SU-DHL-6 (cell line): ENCODE results near the gene COPS8.

Experiments used
- H2AFZ ChIP-seq: fragments of 200-600 bp; sonication (generic); 2 replicates; pipeline ENCODE4 v1.6.1; 2014; ENCODE audit warnings: low read depth, mild to moderate bottlenecking, moderate library complexity, mixed read lengths, antibody characterized with exemption, low read length; ENCODE audit not compliant: severe bottlenecking
- H3F3A ChIP-seq: fragments of 200-600 bp; shearing (Covaris generic); 2 replicates; pipeline ENCODE4 v1.6.0; 2016; ENCODE audit warnings: antibody characterized with exemption, mild to moderate bottlenecking; ENCODE audit not compliant: insufficient read depth
- H3K27ac ChIP-seq: fragments of 200-600 bp; sonication (generic); 2 replicates; pipeline ENCODE4 v1.5.1; 2016; ENCODE audit warnings: low read depth, mild to moderate bottlenecking, low read length, moderate library complexity, mixed read lengths
- H3K27me3 ChIP-seq: fragments of 200-600 bp; sonication (generic), shearing (Covaris generic); 2 replicates; pipeline ENCODE4 v1.6.0; 2014; ENCODE audit warnings: mild to moderate bottlenecking, low read length
- H3K36me3 ChIP-seq: fragments of 200-600 bp; sonication (generic); 2 replicates; pipeline ENCODE4 v1.6.1; 2014; ENCODE audit warnings: mild to moderate bottlenecking, low read length, mixed read lengths
- H3K4me2 ChIP-seq: fragments of 300-600, 200-600 bp; shearing (Covaris generic), sonication (generic); 2 replicates; pipeline ENCODE4 v1.6.0; 2014; ENCODE audit warnings: low read length, low read depth, mild to moderate bottlenecking; ENCODE audit not compliant: poor library complexity, severe bottlenecking
- H3K4me3 ChIP-seq: fragments of 200-600 bp; sonication (generic); 2 replicates; pipeline ENCODE4 v1.5.1; 2014; ENCODE audit warnings: antibody characterized with exemption, low read length, mild to moderate bottlenecking, mixed read lengths; ENCODE audit not compliant: insufficient read depth, poor library complexity, severe bottlenecking
- H3K79me2 ChIP-seq: fragments of 200-600 bp; sonication (generic); 2 replicates; pipeline ENCODE4 v1.6.1; 2014; ENCODE audit warnings: mild to moderate bottlenecking, low read length, moderate library complexity; ENCODE audit not compliant: insufficient read depth
- H3K9ac ChIP-seq: fragments of 200-600 bp; sonication (generic); 2 replicates; pipeline ENCODE4 v1.7.0; 2014; ENCODE audit warnings: mild to moderate bottlenecking, low read length
- H3K9me2 ChIP-seq: fragments of 200-600 bp; sonication (generic); replicated peaks from 2 replicates; pipeline ENCODE4 v1.6.1; 2014; ENCODE audit warnings: low read length; ENCODE audit not compliant: insufficient read depth
- H3K9me3 ChIP-seq: fragments of 200-600 bp; sonication (generic); 2 replicates; pipeline ENCODE4 v1.6.1; 2014; ENCODE audit warnings: low read length, mixed read lengths; ENCODE audit not compliant: insufficient read depth
- H4K20me1 ChIP-seq: fragments of 200-600 bp; sonication (generic); 2 replicates; pipeline ENCODE4 v1.6.1; 2014; ENCODE audit warnings: low read depth, mild to moderate bottlenecking, antibody characterized with exemption, low read length, moderate library complexity, mixed read lengths
- EZH2phosphoT487 ChIP-seq: fragments of 200-600 bp; sonication (generic), shearing (Covaris generic); conservative IDR thresholded peaks from 2 replicates; pipeline ENCODE4 v1.6.1; 2018; ENCODE audit warnings: mild to moderate bottlenecking, antibody characterized with exemption, low read length, moderate library complexity, mixed read lengths
- TF ChIP-seq, protein P1 (sequence below): fragments of 200-600 bp; sonication (generic); IDR thresholded peaks from one replicate; pipeline ENCODE4 v1.5.1; 2017; ENCODE audit warnings: antibody characterized with exemption, mild to moderate bottlenecking, low read length, moderate library complexity; ENCODE audit not compliant: insufficient read depth, poor library complexity, severe bottlenecking

Gene COPS8

DNA sequence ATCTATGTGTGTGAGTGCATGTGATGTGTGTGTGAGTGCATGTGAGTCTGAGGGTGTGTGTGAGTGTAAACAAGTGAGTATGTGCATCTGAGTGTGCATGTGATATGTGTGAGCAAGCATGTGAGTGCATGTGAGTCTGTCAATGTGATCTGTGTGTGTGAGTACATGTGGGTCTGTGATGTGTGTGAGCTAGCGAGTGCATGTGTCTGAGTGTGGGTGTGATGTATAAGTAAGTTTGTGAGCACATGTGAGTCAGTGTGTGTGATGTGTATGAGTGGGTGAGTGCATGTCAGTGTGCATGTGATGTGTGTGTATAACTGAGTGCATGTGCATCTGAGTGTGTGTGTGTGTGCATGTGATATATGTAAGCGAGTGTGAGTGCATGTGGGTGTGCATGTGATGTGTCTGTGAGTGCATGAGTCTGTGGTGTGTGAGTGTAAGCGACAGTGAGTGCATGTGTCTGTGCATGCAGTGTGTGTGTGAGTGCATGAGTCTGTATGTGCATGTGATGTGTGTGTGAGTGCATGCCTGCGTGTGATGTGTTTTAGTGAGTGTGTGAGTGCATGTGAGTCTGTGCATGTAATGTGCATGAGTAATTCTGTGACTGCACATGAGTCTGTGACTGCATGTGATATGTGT is 44.1 kb downstream of the COPS8 start:
- H4K20me1 ChIP-seq: no peaks in the 10 kb centered on the region
- H3F3A ChIP-seq: no peaks in the 10 kb centered on the region
- no peak overlapping the region for H2AFZ ChIP-seq
- H3K4me3 ChIP-seq: no peak overlapping the region
- H3K4me2 ChIP-seq: no peak overlapping the region
- no peaks in the 10 kb centered on the region for H3K36me3 ChIP-seq
- H3K9me2 ChIP-seq: no peaks in the 10 kb centered on the region
- peaks cover 8% of the 10 kb centered on the region; the same call in 1 of the 2 replicates for H3K9me3 ChIP-seq
- no peaks in the 10 kb centered on the region for H3K79me2 ChIP-seq
- TF ChIP-seq, protein P1, sequence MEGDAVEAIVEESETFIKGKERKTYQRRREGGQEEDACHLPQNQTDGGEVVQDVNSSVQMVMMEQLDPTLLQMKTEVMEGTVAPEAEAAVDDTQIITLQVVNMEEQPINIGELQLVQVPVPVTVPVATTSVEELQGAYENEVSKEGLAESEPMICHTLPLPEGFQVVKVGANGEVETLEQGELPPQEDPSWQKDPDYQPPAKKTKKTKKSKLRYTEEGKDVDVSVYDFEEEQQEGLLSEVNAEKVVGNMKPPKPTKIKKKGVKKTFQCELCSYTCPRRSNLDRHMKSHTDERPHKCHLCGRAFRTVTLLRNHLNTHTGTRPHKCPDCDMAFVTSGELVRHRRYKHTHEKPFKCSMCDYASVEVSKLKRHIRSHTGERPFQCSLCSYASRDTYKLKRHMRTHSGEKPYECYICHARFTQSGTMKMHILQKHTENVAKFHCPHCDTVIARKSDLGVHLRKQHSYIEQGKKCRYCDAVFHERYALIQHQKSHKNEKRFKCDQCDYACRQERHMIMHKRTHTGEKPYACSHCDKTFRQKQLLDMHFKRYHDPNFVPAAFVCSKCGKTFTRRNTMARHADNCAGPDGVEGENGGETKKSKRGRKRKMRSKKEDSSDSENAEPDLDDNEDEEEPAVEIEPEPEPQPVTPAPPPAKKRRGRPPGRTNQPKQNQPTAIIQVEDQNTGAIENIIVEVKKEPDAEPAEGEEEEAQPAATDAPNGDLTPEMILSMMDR: no peak
- TF ChIP-seq EZH2phosphoT487: no peak
- no peak overlapping the region for H3K27ac ChIP-seq
- no peaks in the 10 kb centered on the region for H3K27me3 ChIP-seq
- H3K9ac ChIP-seq: no peak overlapping the region

DNA sequence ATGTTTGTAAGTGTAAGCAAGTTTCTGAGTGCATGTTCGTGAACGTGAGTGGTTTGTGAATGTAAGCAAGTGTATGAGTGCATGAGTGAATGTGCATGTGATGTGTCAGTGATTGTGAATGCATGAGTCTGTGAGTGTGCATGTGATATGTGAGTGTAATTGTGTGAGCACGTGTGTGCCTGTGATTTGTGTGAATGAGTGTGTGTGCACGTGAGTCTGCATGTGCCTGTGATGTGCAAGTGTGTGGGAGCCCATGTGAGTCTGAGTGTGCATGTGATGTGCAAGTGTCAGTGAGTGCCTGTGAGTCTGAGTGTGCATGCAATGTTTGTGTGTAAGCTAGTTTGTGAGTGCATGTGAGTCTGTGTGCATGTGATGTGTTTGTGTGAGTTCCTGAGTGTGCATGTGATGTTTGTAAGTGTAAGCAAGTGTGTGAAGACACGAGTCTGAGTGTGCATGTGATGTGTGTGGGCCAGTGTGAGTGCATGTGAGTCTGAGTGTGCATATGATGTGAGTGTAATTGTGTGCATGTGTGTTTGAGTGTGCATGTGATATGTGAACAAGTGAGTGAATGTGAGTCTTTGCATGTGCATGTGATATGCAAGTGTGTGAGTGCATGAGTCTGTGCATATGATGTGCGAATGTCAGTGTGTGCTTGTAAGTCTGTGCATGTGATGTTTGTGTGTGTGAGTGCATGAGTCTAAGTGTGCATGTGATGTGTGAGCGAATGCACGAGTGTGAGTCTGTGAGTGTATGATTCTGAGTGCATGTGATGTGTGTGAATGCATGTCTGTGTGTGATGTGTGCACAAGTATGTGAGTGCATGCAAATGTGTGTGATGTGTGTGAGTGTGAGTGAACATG is 45.1 kb downstream of the COPS8 start:
- Histone ChIP-seq H3K9me2 (no peaks in the 10 kb centered on the region), H3K27ac (no peak overlapping the region), H3K79me2 (no peaks in the 10 kb centered on the region), H3K9me3 (peaks cover 8% of the 10 kb centered on the region; the same call in 1 of the 2 replicates), H3K9ac (no peak overlapping the region), H3F3A (no peaks in the 10 kb centered on the region), H4K20me1 (no peaks in the 10 kb centered on the region), H3K4me3 (no peak overlapping the region), H3K4me2 (no peak overlapping the region), H3K27me3 (no peaks in the 10 kb centered on the region), H3K36me3 (no peaks in the 10 kb centered on the region), H2AFZ (no peak overlapping the region)
- TF ChIP-seq, protein P1: no peak
- TF ChIP-seq EZH2phosphoT487: no peak

DNA sequence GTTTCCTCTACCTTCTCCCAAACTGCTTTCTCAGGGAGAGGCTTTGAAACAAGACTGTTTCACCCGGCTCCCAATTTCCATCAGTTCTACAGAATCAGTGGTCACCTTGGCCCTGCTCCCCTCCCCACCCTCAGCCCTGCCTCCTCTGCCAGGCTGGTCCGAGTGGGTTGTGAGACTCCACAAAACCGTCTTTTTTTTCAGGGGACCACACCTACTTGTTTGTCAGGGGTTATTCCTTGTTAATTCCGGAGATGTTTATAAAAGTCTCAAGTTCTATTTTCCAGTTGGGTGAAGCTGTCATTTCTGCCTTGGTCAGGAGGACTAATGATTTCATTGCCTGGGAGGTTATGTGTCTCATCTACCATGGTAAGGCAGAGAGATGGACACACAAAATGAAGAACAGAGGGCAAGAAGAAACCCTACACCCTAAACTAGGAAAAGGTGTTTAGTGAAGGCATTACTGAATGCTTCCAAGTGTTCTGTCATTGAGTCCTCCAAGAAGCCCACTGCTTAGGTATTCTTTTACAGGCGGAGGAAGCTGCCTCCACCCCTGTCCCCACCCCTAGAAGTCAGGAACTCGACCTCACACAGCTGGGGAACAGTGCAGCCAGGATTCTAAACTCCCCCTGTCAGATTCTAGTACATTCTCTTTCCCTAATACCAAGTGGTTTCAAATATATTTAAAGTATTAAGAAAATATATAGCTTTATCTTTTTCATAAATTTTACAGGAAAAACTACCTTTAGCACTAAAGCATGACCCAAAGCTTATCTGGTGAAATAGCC is 46.3 kb downstream of the COPS8 start:
- peaks cover 8% of the 10 kb centered on the region; the same call in 1 of the 2 replicates for H3K9me3 ChIP-seq
- no peak overlapping the region for H3K4me2 ChIP-seq
- no peaks in the 10 kb centered on the region for H4K20me1 ChIP-seq
- no peak overlapping the region for H3K27ac ChIP-seq
- H3K36me3 ChIP-seq: no peaks in the 10 kb centered on the region
- H3K27me3 ChIP-seq: no peaks in the 10 kb centered on the region
- no peaks in the 10 kb centered on the region for H3K9me2 ChIP-seq
- H3F3A ChIP-seq: no peaks in the 10 kb centered on the region
- no peak overlapping the region for H3K9ac ChIP-seq
- no peaks in the 10 kb centered on the region for H3K79me2 ChIP-seq
- TF ChIP-seq EZH2phosphoT487: no peak
- TF ChIP-seq, protein P1: no peak
- H2AFZ ChIP-seq: no peak overlapping the region
- H3K4me3 ChIP-seq: no peak overlapping the region
